ENCODE measurements around the gene PTPRN2.

PTPRN2 gene

GRCh38 chr7:157846271-157846670 lies 741.4 kb downstream of the PTPRN2 start:
- no peak for DNase-seq

- no peak for DNase-seq
Observed at GRCh38 chr7:157845203-157845835, 742.3 kb downstream of the PTPRN2 start.

- DNase-seq, result no peak
Observed at GRCh38 chr7:157844611-157845010, 743.0 kb downstream of the PTPRN2 start.

- DNase-seq, result no peak
Observed at GRCh38 chr7:157844141-157844540, 743.5 kb downstream of the PTPRN2 start.

- no peak for DNase-seq
Observed at GRCh38 chr7:157843336-157844140, 744.1 kb downstream of the PTPRN2 start.

GRCh38 chr7:157841773-157842370 lies 745.8 kb downstream of the PTPRN2 start:
- no peak for DNase-seq

GRCh38 chr7:157840914-157841772 lies 746.5 kb downstream of the PTPRN2 start:
- DNase-seq, result no peak

GRCh38 chr7:157840174-157840913 lies 747.3 kb downstream of the PTPRN2 start:
- DNase-seq, result no peak

- no peak for DNase-seq
Observed at GRCh38 chr7:157839672-157840167, 747.9 kb downstream of the PTPRN2 start.

- no peak for DNase-seq
Observed at GRCh38 chr7:157839226-157839625, 748.4 kb downstream of the PTPRN2 start.

GRCh38 chr7:157837561-157837960 lies 750.1 kb downstream of the PTPRN2 start:
- no peak for DNase-seq

GRCh38 chr7:157837047-157837446 lies 750.6 kb downstream of the PTPRN2 start:
- DNase-seq, result no peak

- DNase-seq, result no peak
Observed at GRCh38 chr7:157834501-157835163, 753.0 kb downstream of the PTPRN2 start.

- DNase-seq, result no peak
Observed at GRCh38 chr7:157832866-157833607, 754.6 kb downstream of the PTPRN2 start.

- DNase-seq, result no peak
Observed at GRCh38 chr7:157832421-157832820, 755.2 kb downstream of the PTPRN2 start.

GRCh38 chr7:157832006-157832405 lies 755.6 kb downstream of the PTPRN2 start:
- no peak for DNase-seq

GRCh38 chr7:157831143-157831905 lies 756.3 kb downstream of the PTPRN2 start:
- no peak for DNase-seq

- DNase-seq, result no peak
Observed at GRCh38 chr7:157830331-157830730, 757.3 kb downstream of the PTPRN2 start.

- no peak for DNase-seq
Observed at GRCh38 chr7:157829491-157829890, 758.1 kb downstream of the PTPRN2 start.

- DNase-seq, result no peak
Observed at GRCh38 chr7:157828881-157829280, 758.7 kb downstream of the PTPRN2 start.
